Left ventricle myocardium inferior (tissue), 1 donor: ENCODE data around the gene PPP2R2B. TPM values are rescaled to one million over a fixed set of nuclear protein-coding genes. Genes with fewer than 3 reads are reported as not detected.
A peak's percentile ranks its signal among the peaks of the same experiment; 100 is the strongest.

ENCODE experiments used
- DNase-seq: peaks from one replicate; pipeline ENCODE4 v3.0.0-alpha.2; 2020
- H3K27ac ChIP-seq: fragments of 200-600 bp; replicated peaks from 2 replicates; pipeline ENCODE4 v1.8.0; 2021
- H3K27me3 ChIP-seq: fragments of 200-600 bp; 2 replicates; pipeline ENCODE4 v1.8.0; 2021; ENCODE audit warnings: low read depth
- H3K36me3 ChIP-seq: fragments of 200-600 bp; 2 replicates; pipeline ENCODE4 v1.8.0; 2021
- H3K4me1 ChIP-seq: fragments of 200-600 bp; 2 replicates; pipeline ENCODE4 v1.8.0; 2021
- H3K4me3 ChIP-seq: fragments of 200-600 bp; 2 replicates; pipeline ENCODE4 v1.8.0; 2021; ENCODE audit warnings: mild to moderate bottlenecking, moderate library complexity
- H3K9me3 ChIP-seq: fragments of 200-600 bp; replicated peaks from 2 replicates; pipeline ENCODE4 v1.8.0; 2021
- CTCF ChIP-seq: fragments of 200-600 bp; IDR thresholded peaks from 2 replicates; pipeline ENCODE4 v1.8.0; 2021; ENCODE audit warnings: antibody characterized with exemption, mild to moderate bottlenecking, borderline replicate concordance
- intact Hi-C: fragments of 100-400 bp; cut with micrococcal nuclease; formaldehyde crosslinking; loops from one replicate; pipeline ENCODE4 v1.11.0; 2022
- total RNA-seq: library from RNA; stranded (reverse); fragmentation: NEBNext Ultra II Directional; extraction: Animal tissue kit (Norgen Biotek cat#: 25700); gene quantifications from one replicate; pipeline ENCODE4 v1.2.1, GENCODE V29; 2021
- donor health status: DM: no; HTN: yes; CAD: no; lungs with severe emphysema.

Gene PPP2R2B
- total RNA-seq, 1 donor from 2014 or later = 0.11 TPM

DNA sequence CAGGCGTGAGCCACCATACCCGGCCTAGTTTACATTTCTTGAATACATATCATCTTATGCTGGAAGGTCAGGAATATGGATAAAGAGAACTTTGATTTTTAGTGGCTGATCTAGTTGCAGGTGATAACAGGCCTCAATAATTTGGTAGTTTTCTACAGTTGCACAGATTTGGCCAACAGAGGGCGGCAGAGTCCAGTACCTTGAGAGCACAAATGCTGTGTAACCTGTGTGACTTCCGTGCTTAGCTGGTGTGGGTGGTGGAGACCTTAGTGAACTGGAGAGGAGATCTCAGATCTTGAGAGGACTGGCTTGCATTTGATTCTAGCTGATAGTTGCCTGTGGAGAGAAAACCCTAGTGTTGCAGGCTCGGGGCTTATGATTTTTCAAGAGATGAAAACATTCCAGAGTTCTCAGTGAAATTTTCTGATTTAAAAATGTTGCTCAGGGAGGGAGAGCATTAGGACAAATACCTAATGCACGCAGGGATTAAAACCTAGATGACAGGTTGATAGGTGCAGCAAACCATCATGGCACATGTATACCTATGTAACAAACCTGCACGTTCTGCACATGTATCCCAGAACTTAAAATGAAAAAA, 345.2 kb downstream of the PPP2R2B start:
- Histone ChIP-seq H3K36me3 (no peaks in the 10 kb centered on the region), H3K4me1 (no peaks in the 10 kb centered on the region), H3K27ac (no peak overlapping the region), H3K4me3 (no peak overlapping the region), H3K27me3 (no peaks in the 10 kb centered on the region), H3K9me3 (no peaks in the 10 kb centered on the region)
- intact Hi-C loops = no loop called here
- TF ChIP-seq CTCF = peak; percentile 79
- DNase-seq = peak; percentile 24
